SKM-1 (cell line): ENCODE results near the gene SLC39A11.
"Not testable (repeated sequence)": the region's sequence is repeated elsewhere in the genome, so short reads cannot be mapped to it uniquely, and the experiment has no call there.

Experiments used
- DNase-seq: peaks from one replicate; lab custom pipeline; 2025; ENCODE audit not compliant: unreplicated experiment; lab: John Stamatoyannopoulos, UW

SLC39A11 gene

DNA sequence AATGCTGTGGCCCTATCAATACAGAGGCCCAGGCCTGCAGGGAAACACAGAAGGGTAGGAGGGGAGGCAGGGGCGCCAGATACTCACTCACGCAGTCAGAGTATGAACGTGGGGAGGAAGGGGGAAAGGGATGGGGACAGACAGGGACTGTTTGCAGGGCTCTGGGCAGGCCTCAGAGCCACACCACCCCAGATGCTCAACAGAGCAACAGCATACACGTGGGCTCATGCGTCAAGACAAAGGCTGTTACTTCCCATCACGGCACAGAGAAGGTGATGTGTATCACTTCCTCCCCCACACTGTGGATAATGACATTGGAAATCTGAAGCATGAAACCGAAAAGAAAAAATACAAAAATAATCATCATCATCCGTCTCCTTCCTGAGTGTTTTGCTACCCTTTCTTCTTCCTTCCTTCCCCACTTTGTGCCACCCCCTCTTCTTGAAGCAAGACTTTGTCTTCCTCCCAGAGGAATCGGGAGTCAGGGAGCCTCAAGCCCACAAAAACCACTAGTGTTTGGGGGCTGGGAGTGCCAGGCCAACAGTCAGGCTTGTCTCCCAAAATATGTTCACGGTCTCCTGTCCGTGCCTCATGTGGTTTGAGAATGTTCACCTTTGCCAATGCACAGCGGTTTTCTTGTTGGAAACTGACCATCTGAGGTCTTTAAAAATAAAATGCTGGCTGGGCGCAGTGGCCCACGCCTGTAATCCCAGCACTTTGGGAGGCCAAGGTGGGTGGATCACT is 20.1 kb downstream of the SLC39A11 start:
- peak; percentile 61 for DNase-seq

DNA sequence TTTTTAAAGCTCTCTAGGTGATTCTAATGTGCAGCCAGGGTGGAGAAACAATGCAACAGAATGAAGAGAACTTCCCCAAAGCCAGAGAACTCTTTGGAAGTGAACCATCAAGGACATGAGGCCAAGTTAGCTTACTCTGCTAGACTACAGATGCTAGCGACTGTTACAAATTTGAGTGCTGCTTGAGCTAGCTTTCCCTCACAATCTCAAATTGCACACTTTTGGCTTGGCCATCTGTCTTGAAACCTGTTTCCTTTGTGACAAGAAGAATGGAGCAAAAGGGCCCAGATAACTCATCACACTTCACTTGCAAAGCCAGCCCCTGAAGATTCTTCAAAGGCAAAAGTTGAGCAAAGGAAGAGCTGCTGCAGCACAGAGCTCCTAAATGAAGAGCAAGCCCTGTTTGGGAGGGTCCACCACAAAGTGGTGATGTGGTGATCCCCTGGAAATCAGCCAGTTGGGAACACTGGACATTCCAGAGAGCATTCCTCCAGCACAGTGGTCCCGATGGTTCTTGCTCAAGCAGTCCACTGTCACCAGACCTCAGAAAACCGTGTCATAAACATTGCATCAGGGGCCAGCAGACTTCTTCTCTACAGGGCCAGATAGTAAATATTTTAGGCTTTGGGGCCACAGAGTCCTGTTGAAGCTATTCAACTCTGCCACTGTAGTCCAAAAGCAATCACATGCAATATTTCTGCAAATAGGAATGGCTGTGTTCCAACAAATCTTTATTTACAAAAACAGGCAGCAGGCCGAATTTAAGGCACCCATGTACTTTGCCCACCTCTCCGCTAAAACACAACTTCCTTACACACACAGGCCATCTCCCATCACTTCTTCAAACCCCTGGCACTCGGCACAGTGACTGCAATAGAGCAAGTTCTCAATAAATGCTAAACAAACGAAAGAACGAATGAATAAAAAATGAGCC is 21.2 kb downstream of the SLC39A11 start:
- no peak for DNase-seq

DNA sequence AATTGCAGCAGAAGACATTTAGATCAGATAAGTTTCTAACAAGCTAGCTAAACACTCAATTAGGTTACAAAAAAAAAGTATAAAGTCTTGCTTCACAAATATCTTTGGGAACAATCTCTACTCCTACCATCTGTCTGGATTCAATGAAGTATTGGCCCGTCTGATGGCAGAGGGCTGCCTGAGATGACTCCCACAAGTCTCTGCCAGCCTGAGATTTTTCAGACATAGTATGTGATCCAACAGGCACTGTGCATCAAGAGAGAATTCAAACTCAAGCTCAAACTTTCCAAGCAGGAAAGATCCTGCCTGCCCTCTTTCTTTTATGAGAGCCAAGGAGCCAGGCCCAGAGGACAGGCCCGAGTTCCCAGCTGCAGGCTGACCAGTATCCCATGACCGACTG is 22.6 kb downstream of the SLC39A11 start:
- no peak for DNase-seq

DNA sequence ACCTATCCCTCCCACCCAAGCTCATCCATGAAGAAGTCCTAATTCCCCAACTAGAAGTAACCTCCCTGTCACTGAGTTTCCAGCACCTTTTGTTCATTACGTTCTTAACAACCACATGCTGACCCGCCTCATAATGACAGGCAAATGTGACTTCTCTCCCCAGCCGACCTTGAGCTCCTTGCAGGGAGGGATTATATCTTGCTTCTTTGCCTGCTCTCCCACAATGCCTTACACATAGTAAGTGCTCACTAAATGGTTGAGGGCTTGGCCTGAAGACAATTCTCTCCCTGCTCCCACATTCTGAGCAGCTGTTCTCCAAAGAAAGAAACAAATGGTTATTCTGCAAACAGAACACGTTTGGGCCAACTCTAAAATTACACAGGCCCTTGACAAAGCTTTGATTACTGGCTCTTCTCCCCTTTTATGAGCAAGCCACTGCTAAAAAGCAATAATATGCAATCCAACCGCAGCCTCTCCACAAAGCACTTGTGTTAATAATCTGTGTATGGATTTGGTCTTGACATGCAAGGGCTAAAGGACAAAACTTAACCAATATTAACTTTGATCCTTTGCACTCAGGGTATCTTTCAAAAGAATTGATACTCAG is 23.2 kb downstream of the SLC39A11 start:
- no peak for DNase-seq

DNA sequence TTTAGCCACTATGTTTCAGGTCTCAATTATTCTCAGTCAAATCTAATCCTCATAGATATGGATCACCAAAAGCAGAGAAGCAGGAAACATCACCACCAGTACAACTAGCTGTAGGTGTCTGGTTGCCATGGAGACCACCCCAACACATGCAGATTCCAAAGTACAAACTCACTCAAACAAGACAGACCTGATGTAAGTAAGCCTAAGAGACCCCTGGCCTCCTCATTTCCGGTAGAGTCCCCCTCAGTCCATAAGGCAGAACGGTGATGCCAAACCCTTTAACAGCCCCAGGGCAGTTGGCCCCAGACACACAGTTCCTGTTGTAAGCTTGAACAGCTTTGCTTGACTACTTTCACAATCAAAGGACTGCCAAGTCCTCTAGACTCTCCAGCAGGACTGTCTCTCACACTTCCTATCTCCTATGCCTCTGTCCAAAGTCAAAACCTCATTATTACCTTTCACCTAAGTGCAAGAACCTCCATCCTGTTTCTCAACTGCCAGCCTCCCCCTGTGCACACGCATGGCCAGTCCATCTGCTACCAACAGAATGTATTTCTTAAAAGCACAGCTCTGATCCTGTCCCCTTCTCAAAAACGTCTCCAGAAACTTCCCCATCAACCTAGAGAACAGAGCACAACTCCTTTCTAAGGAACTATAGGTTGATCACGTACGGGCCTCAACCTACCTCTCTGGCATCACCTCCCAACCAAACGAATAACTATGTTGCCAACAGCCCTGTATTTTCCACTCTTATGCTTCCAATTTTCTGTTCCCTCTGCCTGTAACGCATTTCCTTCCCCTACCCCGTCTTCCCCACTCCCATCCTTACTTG is 23.9 kb downstream of the SLC39A11 start:
- DNase-seq = peak; percentile 62

DNA sequence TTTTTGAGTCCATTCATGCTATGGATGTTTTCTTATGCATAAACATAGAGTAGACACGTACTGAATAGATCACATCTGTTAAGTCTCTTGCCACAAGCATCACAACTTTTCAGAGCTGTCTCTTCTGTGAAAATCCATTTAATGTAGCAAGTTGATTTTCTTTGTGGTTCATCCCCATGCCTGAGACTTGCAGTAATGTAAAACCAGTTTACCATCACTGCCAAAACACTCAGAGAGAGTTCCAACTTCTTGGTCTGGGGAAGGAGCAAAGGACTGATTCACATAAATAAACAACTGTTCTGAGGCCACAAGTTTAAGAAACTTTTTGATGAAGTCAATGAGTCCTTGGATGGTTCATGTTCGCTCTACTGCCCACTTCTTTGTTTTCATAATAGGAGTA is 24.8 kb downstream of the SLC39A11 start:
- DNase-seq = not testable (repeated sequence)

DNA sequence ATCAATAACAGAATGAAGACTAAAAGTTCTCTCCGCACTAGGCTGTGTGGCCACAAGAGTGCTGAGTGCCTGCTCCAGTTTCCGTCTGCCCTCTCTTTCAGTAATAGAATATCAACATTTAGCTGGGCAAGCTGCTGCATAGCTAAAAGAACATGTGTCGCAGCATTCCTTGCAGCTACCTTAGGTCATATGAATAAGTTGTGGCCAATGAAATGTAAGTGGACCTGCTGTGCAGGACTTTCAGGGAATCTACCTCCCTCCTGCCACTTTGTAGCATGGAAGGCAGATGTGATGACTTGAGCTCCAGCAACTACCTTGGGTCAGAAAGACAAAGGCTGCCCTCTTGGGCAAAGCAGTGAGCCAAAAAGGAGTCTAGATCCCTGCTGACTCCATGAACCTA is 25.4 kb downstream of the SLC39A11 start:
- DNase-seq = no peak

DNA sequence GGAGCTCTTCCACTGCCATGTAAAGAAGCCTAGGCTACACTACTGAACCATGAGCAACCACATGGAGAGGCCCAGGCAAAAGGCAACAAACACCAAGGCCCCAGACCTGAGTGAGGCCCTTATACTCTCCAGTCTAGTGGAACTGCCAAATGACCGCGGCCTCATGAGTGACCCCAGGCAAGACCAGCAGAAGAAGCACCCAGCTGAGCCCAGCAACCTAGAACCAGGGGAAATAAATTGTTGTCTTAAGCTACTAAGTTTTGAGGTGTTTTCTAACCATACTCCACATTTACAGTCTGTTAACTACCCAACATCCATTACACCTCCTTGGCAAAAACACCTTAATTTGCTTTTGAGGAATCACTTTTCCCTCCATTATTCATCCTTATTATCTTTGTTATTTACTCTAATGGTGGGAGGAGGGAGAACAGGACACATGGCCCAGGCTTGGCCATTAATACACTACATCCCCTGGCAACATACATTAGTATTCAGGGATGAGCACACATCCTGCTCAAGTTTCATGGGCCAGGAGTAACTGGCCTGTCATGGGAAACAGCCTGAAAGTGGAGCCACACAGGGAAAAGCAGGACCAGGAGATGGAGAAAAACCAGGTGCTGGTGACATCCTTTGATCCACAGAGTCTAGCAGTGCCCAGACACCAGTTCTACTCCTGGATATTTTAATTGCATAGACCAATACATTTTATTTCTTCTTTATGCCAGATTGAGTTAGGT is 26.2 kb downstream of the SLC39A11 start:
- DNase-seq = no peak

DNA sequence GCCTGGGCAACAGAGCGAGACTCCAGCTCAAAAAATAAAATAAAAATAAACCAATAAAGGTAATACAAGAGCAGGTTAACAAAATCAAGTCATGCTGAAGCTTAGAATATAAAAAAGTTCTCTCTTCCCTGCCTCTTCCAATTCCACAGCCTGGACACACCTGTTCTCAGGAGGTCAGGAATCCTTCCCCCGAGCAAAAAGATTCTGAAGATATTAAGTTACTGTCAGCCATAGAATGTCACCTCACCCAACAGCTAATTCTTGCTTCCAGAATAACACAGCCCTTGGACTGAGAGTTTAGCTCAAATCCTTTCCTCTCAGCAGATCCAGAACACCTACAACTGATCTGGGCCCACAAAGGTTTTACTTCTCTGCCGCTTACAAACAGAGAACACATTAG is 27.1 kb downstream of the SLC39A11 start:
- DNase-seq = no peak

DNA sequence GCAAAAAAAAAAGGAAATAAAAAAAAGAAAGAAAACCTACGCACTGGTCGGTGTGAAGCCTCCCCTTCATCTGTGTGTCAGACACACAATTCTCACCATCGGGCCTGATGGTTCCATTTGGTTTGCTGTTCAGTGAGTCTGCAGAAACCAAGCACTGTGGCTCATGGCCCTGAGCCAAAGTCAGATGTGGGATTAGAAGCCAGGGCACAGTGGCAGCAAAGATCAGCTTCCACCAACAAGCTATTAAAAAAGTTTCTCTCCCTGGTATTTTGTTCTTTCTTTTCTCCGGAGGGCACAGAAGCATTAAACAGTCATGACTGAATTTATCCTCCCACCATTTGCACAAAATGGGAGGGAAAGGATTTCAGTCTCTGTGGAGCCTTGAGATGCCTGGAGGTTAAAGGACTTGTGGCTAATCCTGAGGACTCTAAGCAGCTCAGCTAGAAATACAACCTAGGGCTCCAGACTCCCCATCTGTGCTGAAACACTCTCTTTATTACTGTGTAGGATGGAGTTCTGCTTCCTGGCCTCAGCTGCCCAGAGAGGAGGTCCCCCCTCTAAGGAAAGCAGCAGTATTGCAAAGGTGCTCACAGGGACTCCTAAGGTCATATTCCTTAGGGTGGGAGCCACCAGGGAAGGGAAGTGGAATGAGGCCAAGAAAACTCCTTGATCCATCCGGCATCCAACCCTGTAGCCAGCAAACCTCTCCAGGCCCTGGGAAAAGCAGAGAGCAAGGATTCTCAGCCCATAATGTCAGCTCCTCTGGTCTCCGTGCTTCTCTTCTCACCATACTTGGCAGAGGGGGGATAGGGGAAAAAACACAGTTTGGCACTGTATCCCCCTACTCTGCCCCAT is 28.2 kb downstream of the SLC39A11 start:
- DNase-seq = no peak

DNA sequence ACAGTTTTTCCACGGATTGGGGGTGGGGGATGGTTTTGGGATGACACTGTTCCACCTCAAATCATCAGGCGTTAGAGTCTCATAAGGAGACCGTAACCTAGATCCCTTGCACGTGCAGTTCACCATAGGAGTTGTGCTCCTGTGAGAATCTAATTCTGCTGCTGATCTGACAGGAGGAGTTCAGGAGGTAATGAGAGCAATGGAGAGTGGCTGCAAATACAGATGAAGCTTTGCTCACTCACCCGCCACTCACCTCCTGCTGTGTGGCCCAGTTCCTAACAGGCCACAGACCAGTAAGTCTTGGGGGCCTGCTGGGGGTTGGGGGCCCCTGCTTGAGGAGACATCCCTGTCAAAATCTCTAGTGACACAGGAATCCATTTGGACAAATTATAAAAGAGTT is 29.8 kb downstream of the SLC39A11 start:
- DNase-seq = no peak

DNA sequence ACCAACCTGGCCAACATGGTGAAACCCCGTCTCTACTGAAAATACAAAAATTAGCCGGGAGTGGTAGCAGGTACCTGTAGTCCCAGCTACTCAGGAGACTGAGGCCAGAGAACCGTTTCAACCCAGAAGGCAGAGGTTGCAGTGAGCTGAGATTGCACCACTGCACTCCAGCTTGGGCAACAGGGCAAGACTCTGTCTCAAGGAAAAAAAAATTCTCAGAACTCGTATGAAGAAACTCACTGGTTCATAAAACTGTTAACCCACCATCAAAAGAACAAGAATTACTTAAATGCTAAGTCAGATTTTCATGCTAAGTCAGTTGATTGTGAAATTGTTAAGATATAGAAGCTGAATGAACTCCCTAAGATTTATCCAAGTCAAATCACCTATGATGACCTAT is 31.3 kb downstream of the SLC39A11 start:
- no peak for DNase-seq

DNA sequence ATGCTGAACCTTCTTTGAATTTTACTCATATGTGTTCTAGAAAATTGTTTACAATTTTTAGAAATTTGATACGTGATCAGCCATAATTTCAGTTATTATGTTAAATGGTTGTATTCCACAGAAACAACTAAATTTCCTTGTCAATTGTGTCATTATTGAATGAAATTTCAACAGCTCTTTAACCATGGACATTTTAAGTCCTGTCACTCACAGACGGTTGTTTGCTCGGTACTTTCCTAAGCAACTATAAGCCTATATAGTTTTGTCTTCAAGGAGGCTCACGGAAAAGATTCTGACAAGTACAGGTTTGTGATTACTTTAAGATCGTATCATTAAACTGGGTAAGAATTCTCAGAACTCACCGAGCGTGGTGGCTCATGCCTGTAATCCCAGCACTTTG is 31.8 kb downstream of the SLC39A11 start:
- DNase-seq = no peak

DNA sequence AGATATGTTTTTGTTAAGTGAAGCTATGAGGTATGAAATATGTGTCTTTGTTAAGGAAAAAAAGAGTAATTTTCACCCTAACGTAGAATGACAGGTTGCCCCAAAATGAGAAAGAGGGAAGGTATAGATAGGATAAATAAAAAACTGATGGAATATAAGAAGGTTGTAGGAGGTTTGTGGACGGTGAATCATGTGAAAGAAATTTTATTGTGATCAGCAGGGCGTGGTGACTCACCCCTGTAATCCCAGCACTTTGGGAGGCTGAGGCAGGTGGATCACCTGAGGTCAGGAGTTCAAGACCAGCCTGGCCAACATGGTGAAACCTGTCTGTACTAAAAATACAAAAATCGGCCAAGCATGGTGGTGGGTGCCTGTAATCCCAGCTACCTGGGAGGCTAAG is 32.8 kb downstream of the SLC39A11 start:
- not testable (repeated sequence) for DNase-seq

DNA sequence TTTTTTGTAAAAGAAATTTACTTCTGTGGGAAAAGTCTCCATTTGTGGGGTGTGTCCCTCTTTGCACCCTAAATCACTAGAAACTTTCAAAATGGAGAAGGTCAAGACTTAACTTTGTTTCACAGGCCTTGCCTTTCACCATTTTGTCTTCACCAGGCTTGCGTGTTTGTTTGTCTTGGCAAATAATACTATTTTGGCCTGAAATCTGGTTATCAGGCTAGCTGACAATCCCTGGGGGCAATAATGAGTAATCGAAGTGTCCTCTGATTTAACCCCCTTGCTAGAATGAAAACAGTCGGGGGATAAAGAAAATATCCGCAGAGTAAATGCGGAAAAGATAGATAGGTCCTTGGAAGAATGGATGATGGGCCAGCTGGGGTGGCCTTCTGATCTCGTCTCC is 34.5 kb downstream of the SLC39A11 start:
- no peak for DNase-seq

DNA sequence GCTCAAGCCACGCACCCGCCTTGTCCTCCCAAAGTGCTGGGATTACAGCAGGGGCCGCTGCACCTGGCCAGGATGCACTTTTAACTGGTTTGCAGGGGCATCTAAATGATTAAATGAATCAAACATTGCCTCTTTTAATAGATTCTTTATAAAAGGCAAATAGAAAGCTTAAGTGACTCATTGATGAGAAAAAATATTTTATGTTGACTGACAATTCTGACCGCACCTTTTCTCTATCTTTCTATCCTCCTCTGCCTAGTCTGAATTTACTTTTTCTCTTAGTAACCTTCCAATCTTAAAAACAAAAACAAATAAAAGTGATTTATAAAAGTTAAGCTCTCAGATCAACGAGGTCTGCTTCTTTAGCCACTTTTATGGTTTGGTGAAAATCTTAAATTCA is 35.3 kb downstream of the SLC39A11 start:
- no peak for DNase-seq

DNA sequence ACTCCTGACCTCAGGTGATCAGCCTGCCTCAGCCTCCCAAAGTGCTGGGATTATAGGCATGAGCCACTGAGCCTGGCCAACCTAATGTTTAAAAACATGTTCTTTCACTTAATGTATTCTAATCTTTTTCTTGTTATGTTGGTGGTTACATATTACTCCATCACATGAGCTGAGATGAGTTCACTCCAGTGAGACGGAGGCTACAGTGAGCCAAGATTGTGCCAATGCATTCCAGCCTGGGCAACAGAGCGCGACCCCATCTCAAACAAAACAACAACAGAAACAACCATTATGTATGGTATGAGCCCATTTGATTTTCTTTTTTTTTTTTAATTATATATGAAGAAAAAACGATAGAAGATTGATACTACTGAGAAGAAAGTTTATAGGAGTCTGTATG is 39.6 kb downstream of the SLC39A11 start:
- no peak for DNase-seq

DNA sequence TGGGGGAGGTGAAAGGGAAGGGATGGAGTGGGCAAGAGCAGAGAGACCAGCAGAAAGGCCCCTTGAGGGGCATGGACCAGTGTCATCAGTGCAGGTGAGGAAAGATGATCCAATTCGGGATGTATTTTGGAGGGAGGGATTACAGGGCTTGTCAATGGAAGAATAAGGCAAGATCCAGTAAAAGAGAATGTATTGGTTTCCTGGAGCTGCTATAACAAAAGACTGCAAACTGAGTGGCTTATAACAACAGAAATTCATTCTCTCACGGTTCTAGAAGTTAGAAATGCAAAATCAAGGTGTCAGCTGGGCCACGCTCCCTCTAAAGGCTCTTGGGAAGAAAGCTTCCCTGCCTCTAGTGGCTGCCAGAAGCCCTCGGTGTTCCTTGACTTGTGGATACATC is 41.7 kb downstream of the SLC39A11 start:
- DNase-seq = no peak

DNA sequence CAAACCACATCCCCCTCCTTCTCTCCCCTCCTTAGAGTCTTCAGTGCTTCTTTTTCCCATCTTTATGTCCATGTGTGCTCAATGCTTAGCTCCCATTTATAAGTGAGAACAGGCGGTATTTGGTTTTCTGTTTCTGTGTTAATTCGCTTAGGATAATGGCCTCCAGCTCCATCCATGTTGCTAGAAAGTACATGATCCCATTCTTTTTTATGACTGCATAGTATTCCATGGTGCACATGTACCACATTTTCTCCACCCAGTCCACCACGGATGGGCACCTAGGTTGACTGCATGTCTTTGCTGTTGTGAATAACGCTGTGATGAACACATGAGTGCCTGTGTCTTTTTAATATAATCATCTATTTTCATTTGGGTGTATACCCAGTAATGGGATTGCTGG is 44.3 kb downstream of the SLC39A11 start:
- no peak for DNase-seq
